ENCODE data around the gene GPR15LG.
"Not testable (repeated sequence)": the region's sequence is repeated elsewhere in the genome, so short reads cannot be mapped to it uniquely, and the experiment has no call there.

Gene GPR15LG

GRCh38 chr10:84176836-84177474 is 3.4 kb downstream of the GPR15LG start:
- no peak for DNase-seq (ENCODE audit: low read depth)
- TF ChIP-seq POLR2A (IDR thresholded peaks at IDR 0.05; ENCODE audit: extremely low read depth, insufficient read length) (no peak), CTCF (IDR thresholded peaks at IDR 0.05; ENCODE audit: low read depth, low read length) (no peak), MYC (IDR thresholded peaks at IDR 0.05; ENCODE audit: low read depth, low read length) (no peak), MAX (IDR thresholded peaks at IDR 0.05; ENCODE audit: low read depth, low read length) (no peak)
- no peak overlapping the region for H3K4me3 ChIP-seq (ENCODE audit: low read depth, low read length)

GRCh38 chr10:84177541-84178141 is 4.0 kb downstream of the GPR15LG start:
- peak; percentile 52 for DNase-seq (ENCODE audit: low read depth)
- TF ChIP-seq CTCF (IDR thresholded peaks at IDR 0.05; ENCODE audit: low read depth, low read length) (no peak), MYC (IDR thresholded peaks at IDR 0.05; ENCODE audit: low read depth, low read length) (no peak), MAX (IDR thresholded peaks at IDR 0.05; ENCODE audit: low read depth, low read length) (no peak), POLR2A (IDR thresholded peaks at IDR 0.05; ENCODE audit: extremely low read depth, insufficient read length) (no peak)
- H3K4me3 ChIP-seq (ENCODE audit: low read depth, low read length), result no peak overlapping the region

DNA sequence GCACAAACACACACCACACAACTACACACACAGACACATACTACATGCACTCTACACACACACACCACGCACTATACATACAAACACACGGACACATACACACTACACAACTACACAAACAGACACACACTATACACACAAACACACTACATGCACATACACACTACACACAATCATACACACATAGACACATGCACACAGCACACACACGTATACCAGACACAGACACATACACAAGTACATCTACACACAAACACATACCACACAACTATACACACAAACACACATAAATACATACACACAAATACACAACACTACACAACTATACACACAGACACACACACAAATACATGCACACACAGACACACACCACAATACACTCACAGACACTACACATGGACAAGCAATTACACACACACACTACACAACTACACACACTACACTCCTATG is 4.6 kb downstream of the GPR15LG start:
- TF ChIP-seq POLR2A (IDR thresholded peaks at IDR 0.05; ENCODE audit: extremely low read depth, insufficient read length), result no peak
- no peak for TF ChIP-seq CTCF (IDR thresholded peaks at IDR 0.05; ENCODE audit: low read depth, low read length)
- no peak for TF ChIP-seq MYC (IDR thresholded peaks at IDR 0.05; ENCODE audit: low read depth, low read length)
- TF ChIP-seq MAX (IDR thresholded peaks at IDR 0.05; ENCODE audit: low read depth, low read length), result no peak
- H3K4me3 ChIP-seq (ENCODE audit: low read depth, low read length), result no peak overlapping the region
- no peak for DNase-seq (ENCODE audit: low read depth)

GRCh38 chr10:84179059-84179710 is 5.6 kb downstream of the GPR15LG start:
- TF ChIP-seq MAX (IDR thresholded peaks at IDR 0.05; ENCODE audit: low read depth, low read length) (no peak), MYC (IDR thresholded peaks at IDR 0.05; ENCODE audit: low read depth, low read length) (no peak), POLR2A (IDR thresholded peaks at IDR 0.05; ENCODE audit: extremely low read depth, insufficient read length) (no peak), CTCF (IDR thresholded peaks at IDR 0.05; ENCODE audit: low read depth, low read length) (no peak)
- no peak overlapping the region for H3K4me3 ChIP-seq (ENCODE audit: low read depth, low read length)
- DNase-seq (ENCODE audit: low read depth), result no peak

- not testable (repeated sequence) for H3K4me3 ChIP-seq (ENCODE audit: low read depth, low read length); DNase-seq (ENCODE audit: low read depth)
Measured at GRCh38 chr10:84180386-84180785, 6.8 kb downstream of the GPR15LG start.

DNA sequence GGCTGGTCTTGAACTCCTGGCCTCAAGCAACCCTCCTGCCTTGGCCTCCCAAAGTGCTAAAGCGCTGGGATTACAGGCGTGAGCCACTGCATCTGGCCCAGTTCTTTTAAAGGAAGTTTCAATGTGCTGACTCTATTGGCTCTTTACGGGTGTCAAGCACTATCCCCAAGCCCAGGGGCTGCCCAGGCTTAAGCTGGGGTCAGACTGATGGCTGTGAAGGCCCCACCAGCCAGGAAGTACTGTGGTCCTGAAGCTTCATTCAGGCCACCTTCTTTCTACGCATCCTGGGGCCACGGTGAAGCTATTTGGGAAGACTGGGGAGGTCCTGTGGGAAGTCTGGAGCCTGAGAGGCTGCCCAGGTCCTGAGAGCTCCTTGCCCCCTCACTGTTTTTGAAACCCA is 8.0 kb downstream of the GPR15LG start:
- no peak for TF ChIP-seq MAX (IDR thresholded peaks at IDR 0.05; ENCODE audit: low read depth, low read length)
- no peak for TF ChIP-seq MYC (IDR thresholded peaks at IDR 0.05; ENCODE audit: low read depth, low read length)
- TF ChIP-seq POLR2A (IDR thresholded peaks at IDR 0.05; ENCODE audit: extremely low read depth, insufficient read length), result no peak
- no peak for TF ChIP-seq CTCF (IDR thresholded peaks at IDR 0.05; ENCODE audit: low read depth, low read length)
- no peak for DNase-seq (ENCODE audit: low read depth)
- H3K4me3 ChIP-seq (ENCODE audit: low read depth, low read length), result no peak overlapping the region
